Measurements from ENCODE around the gene SOHLH1.

- TF ChIP-seq CTCF (IDR thresholded peaks at IDR 0.05; ENCODE audit: low read depth, low read length) (no peak), EZH2phosphoT487 (IDR thresholded peaks at IDR 0.05; ENCODE audit: low read depth) (no peak)
Observed at GRCh38 chr9:135649508-135649907, 49.8 kb downstream of the SOHLH1 start.
